Stimulated activated memory B cell treated with anti-CD40 and anti-IgM and Interleukin-4, amounts not matched to agents 10 μg/mL and 1 μg/mL and 100 μg/mL, for 72 hours (primary cell): ENCODE data around the gene MRPS9.
A peak's percentile ranks its signal among the peaks of the same experiment; 100 is the strongest.

Experiments used
- ATAC-seq: fragments of 150-1000 bp; cut with Tn5 transposase; 2 replicates; pipeline ENCODE4 v1.10.0; 2021
- H3K27ac Mint-ChIP-seq: one replicate; pipeline ENCODE4 v1.8.0; 2022; ENCODE audit warnings: mild to moderate bottlenecking, mixed read lengths
- H3K27me3 Mint-ChIP-seq: one replicate; pipeline ENCODE4 v1.8.0; 2022; ENCODE audit warnings: mixed read lengths
- H3K36me3 Mint-ChIP-seq: one replicate; pipeline ENCODE4 v1.8.0; 2022; ENCODE audit warnings: mixed read lengths
- H3K4me1 Mint-ChIP-seq: one replicate; pipeline ENCODE4 v1.8.0; 2022; ENCODE audit warnings: mixed read lengths
- H3K4me3 Mint-ChIP-seq: one replicate; pipeline ENCODE4 v1.8.0; 2022; ENCODE audit warnings: mild to moderate bottlenecking, moderate library complexity, mixed read lengths
- H3K9me3 Mint-ChIP-seq: one replicate; pipeline ENCODE4 v1.8.0; 2022; ENCODE audit warnings: mixed read lengths

MRPS9 gene

DNA sequence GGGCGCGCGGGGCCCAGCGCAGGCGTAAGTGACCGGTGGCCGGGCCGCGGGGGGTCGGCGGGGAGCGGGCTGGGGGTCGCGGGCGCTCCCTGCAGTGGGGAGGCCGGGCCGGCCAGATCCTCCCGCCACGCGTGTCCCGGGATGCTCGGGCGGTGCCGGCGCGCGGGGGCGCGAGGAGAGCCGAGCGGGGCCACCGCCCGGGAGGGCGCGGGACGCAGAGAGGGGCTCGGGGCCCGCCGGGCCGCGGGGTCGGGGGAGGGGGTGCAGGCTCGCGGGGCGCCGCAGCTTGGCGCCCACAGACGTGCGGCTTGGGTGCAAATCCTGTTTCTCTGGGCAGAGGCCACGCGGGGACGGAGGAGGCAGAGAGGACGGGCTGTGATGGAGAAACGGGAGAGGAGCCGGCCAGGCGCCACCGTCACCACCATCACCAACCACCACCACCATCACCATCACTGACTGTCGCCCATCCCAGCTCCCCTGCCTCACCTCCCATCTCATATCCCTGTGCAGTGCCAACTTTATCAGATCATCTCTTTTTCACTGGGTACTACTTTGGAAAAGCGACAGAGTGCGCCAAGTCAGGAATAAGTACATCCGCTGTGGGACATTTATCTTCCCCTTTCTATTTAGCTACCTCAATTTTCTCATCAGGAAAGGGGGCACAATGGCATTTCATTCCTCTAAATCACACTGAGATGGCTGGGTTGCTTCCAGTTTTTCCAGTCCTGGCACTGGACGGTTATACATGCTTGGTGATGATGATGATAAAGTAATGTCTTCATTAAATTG, 106.5 kb downstream of the MRPS9 start:
- Mint-ChIP-seq H3K9me3 (peaks cover 3% of the 10 kb centered on the region), H3K36me3 (peaks cover 18% of the 10 kb centered on the region), H3K27ac (peak overlapping the region; percentile 53), H3K4me3 (peak overlapping the region; percentile 79), H3K27me3 (no peaks in the 10 kb centered on the region), H3K4me1 (peaks cover 38% of the 10 kb centered on the region)
- peak; percentile 59 for ATAC-seq

DNA sequence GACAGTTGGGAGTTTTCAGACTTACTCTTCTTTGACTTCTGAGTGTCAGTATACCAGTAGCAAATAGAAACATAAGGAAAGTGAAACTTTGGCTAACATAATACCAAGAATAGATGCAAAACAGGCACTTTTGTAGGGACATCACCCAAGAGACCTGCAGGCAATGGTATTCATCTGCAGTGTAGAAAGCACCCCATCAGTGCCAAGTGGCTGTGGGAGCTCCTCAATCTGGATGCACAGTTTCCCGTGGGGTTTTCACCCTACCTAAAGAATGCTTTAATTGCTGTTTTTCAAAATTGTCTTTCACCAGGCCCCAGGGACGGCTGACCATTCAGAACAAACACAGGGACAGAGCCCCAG, 107.1 kb downstream of the MRPS9 start:
- Mint-ChIP-seq H3K4me3 (peak overlapping the region; percentile 79), H3K4me1 (peaks cover 39% of the 10 kb centered on the region), H3K9me3 (peaks cover 4% of the 10 kb centered on the region), H3K27me3 (no peaks in the 10 kb centered on the region), H3K27ac (peak overlapping the region; percentile 53), H3K36me3 (peaks cover 21% of the 10 kb centered on the region)
- peak; percentile 40 for ATAC-seq

DNA sequence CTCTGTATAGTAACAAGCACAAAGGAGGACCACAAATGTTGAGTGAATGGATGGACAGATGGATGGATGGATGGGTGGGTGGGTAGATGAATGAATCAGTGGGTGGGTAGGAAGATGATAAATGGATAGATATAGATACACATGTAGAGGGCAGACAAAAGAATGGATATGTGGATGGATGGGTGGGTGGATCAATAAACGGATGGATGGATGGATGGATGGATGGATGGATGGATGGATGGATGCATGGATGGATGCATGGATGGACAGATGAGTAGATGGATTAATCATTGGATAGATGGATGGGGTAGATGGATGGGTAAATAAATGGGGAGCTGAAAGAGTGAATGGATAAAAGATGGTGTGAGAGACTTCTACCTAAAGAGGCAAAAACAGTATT, 111.4 kb downstream of the MRPS9 start:
- Mint-ChIP-seq H3K4me1 (peaks cover 27% of the 10 kb centered on the region), H3K36me3 (peaks cover 29% of the 10 kb centered on the region), H3K9me3 (peaks cover 4% of the 10 kb centered on the region), H3K4me3 (no peak overlapping the region), H3K27me3 (peaks cover 9% of the 10 kb centered on the region), H3K27ac (no peak overlapping the region)
- ATAC-seq, result no peak
